ENCODE results near the gene HCFC1R1. TPM values are rescaled to one million over a fixed set of nuclear protein-coding genes. Genes with fewer than 3 reads are reported as not detected.

The HCFC1R1 gene
- total and polyA plus RNA-seq, 2 experiments from 2014 or later = 30.2 to 192 TPM

DNA sequence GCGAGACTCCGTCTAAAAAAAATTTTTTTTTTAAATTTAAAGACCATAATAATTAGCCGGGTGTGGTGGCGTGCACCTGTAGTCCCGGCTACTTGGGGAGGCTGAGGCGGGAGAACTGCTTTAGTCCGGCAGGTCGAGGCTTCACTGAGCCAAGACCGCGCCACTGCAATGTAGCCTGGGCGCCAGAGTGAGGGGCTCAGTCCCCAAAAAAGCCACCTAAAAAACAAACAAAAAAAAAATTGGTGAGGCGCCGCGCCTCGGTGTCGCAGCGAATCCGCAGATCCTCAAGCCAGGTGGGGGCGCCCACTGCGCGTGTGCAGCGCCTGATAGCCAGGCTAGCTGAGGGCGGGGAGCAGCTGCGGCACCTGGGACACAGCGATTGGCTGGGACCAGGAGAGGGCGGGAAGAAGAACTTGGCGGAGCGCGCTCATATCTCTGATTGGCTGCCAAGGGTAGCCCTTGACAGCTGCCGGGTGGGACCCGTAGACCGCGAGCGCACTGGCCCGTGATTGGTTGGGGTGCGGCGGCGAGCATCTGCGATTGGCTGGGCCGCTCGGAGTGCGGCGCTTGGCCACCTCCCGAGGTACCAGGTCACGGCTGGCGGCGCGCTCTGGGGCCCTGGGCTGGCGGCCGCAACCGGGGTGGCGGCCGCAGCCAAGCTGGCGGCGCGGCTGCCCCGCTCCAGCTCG lies 20.0 kb downstream of the HCFC1R1 start:
- H3K4me3 ChIP-seq = no peak overlapping the region
- no peaks in the 10 kb centered on the region for H3K9me2 ChIP-seq (ENCODE audit: insufficient read depth)
- H3K36me3 ChIP-seq (ENCODE audit: insufficient read depth) = no peaks in the 10 kb centered on the region
- no peak overlapping the region for H3K27ac ChIP-seq (ENCODE audit: low read depth)
- no peak overlapping the region for H2AFZ ChIP-seq
- TF ChIP-seq, protein P1, sequence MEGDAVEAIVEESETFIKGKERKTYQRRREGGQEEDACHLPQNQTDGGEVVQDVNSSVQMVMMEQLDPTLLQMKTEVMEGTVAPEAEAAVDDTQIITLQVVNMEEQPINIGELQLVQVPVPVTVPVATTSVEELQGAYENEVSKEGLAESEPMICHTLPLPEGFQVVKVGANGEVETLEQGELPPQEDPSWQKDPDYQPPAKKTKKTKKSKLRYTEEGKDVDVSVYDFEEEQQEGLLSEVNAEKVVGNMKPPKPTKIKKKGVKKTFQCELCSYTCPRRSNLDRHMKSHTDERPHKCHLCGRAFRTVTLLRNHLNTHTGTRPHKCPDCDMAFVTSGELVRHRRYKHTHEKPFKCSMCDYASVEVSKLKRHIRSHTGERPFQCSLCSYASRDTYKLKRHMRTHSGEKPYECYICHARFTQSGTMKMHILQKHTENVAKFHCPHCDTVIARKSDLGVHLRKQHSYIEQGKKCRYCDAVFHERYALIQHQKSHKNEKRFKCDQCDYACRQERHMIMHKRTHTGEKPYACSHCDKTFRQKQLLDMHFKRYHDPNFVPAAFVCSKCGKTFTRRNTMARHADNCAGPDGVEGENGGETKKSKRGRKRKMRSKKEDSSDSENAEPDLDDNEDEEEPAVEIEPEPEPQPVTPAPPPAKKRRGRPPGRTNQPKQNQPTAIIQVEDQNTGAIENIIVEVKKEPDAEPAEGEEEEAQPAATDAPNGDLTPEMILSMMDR (conservative IDR thresholded peaks at IDR 0.05; ENCODE audit: low read depth in 2 of 2) = peak; percentile 69 to 97
- TF ChIP-seq POLR2AphosphoS5 (IDR thresholded peaks at IDR 0.05; ENCODE audit: low read depth) (peak; percentile 29; the same call in 1 of the 2 replicates), STAT1 (IDR thresholded peaks at IDR 0.05; ENCODE audit: unreplicated experiment) (no peak), CREB1 (CRISPR knock-in tag; IDR thresholded peaks at IDR 0.05; ENCODE audit: low read depth) (peak; percentile 20; the same call in 1 of the 2 replicates), EZH2phosphoT487 (IDR thresholded peaks at IDR 0.05; ENCODE audit: unreplicated experiment) (no peak)
- TF ChIP-seq, protein P2, sequence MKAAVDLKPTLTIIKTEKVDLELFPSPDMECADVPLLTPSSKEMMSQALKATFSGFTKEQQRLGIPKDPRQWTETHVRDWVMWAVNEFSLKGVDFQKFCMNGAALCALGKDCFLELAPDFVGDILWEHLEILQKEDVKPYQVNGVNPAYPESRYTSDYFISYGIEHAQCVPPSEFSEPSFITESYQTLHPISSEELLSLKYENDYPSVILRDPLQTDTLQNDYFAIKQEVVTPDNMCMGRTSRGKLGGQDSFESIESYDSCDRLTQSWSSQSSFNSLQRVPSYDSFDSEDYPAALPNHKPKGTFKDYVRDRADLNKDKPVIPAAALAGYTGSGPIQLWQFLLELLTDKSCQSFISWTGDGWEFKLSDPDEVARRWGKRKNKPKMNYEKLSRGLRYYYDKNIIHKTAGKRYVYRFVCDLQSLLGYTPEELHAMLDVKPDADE (IDR thresholded peaks at IDR 0.05) = no peak
- no peaks in the 10 kb centered on the region for H4K20me1 ChIP-seq (replicated peaks; ENCODE audit: insufficient read depth)
- H3K79me2 ChIP-seq (replicated peaks; ENCODE audit: insufficient read depth) = no peaks in the 10 kb centered on the region
- Mint-ChIP-seq H3K4me1 (peaks cover 32% of the 10 kb centered on the region), H3K27me3 (ENCODE audit: insufficient read depth, low read depth, poor library complexity) (peaks cover 16% of the 10 kb centered on the region), H3K36me3 (ENCODE audit: low read depth) (peaks cover 13% of the 10 kb centered on the region), H3K4me3 (peak overlapping the region; percentile 57), H3K27ac (no peak overlapping the region), H3K9me3 (no peaks in the 10 kb centered on the region)
- H3K4me2 ChIP-seq = no peak overlapping the region
- H3K4me1 ChIP-seq (ENCODE audit: insufficient read depth) = peaks cover 31% of the 10 kb centered on the region
- peak; percentile 100 for DNase-seq (ENCODE audit: low spot score)
- H3K27me3 ChIP-seq (ENCODE audit: insufficient read depth) = no peaks in the 10 kb centered on the region
- peak; percentile 73 for ATAC-seq
- H3F3A ChIP-seq (replicated peaks; ENCODE audit: low read depth) = peaks cover 19% of the 10 kb centered on the region

DNA sequence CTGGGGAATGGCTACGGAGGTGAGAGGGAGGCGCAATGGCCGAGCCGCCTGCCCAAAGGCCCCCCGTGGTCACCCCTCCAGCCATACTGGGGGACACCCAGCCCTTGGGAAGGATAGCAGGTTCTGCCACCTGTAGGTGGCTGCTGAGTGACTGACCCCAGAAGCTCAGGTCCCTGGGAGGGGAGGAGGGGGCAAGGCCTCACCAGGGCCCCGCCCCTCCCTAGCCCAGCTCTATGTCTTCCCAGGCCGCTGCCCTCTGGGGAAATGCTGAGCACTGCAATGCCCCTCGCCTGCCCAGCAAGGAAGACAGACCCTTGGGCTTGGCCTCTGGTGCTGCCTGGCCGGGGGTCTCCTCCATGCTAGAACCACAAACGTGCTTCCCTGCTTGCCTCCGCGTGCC lies 22.4 kb downstream of the HCFC1R1 start:
- Mint-ChIP-seq H3K9me3 (no peaks in the 10 kb centered on the region), H3K27ac (no peak overlapping the region; the same call in 1 of the 2 replicates), H3K4me3 (no peak overlapping the region), H3K4me1 (peaks cover 16% of the 10 kb centered on the region; the same call in 2 of the 3 replicates), H3K27me3 (ENCODE audit: insufficient read depth, low read depth, poor library complexity) (peaks cover 5% of the 10 kb centered on the region), H3K36me3 (ENCODE audit: low read depth) (peaks cover 5% of the 10 kb centered on the region)
- TF ChIP-seq, protein P2 (IDR thresholded peaks at IDR 0.05) = no peak
- TF ChIP-seq EZH2phosphoT487 (IDR thresholded peaks at IDR 0.05; ENCODE audit: unreplicated experiment) = no peak
- TF ChIP-seq, protein P1 (conservative IDR thresholded peaks at IDR 0.05; ENCODE audit: low read depth in 2 of 2) = 0 out of 4 replicates have a peak, but pooled peaks of 1 of the 2 experiments have one; percentile 11
- TF ChIP-seq POLR2AphosphoS5 (IDR thresholded peaks at IDR 0.05; ENCODE audit: low read depth) = no peak
- Histone ChIP-seq H3K27me3 (ENCODE audit: insufficient read depth) (no peaks in the 10 kb centered on the region), H2AFZ (no peak overlapping the region), H3K4me1 (ENCODE audit: insufficient read depth) (peaks cover 11% of the 10 kb centered on the region), H3K4me2 (no peak overlapping the region), H3K9me2 (ENCODE audit: insufficient read depth) (no peaks in the 10 kb centered on the region), H4K20me1 (replicated peaks; ENCODE audit: insufficient read depth) (no peaks in the 10 kb centered on the region), H3K27ac (ENCODE audit: low read depth) (no peak overlapping the region), H3K36me3 (ENCODE audit: insufficient read depth) (no peaks in the 10 kb centered on the region), H3K4me3 (no peak overlapping the region), H3K79me2 (replicated peaks; ENCODE audit: insufficient read depth) (no peaks in the 10 kb centered on the region), H3F3A (replicated peaks; ENCODE audit: low read depth) (no peaks in the 10 kb centered on the region; the same call in 1 of the 2 replicates)
- ATAC-seq (peak; percentile 13), DNase-seq (ENCODE audit: low spot score) (peak; percentile 69)

All from GM23338 (cell line).